Ascending aorta (tissue), 2 donors: Measurements from ENCODE around the gene PLCD1. TPM values are rescaled to one million over a fixed set of nuclear protein-coding genes. Genes with fewer than 3 reads are reported as not detected.
A peak's percentile ranks its signal among the peaks of the same experiment; 100 is the strongest.

Experiments used
- DNase-seq, 2 donors: peaks; one replicate each; pipeline ENCODE4 v3.0.0-alpha.2; 2019; ENCODE audit warnings: low spot score in 2 of 2
- H3K27ac ChIP-seq, 2 donors: fragments of 200-600 bp; sonication (generic); one replicate each; pipeline ENCODE4 v1.5.1; 2016 to 2017; ENCODE audit warnings: mild to moderate bottlenecking in 1 of 2
- H3K27me3 ChIP-seq: fragments of 200-600 bp; sonication (generic); one replicate; pipeline ENCODE4 v1.5.1; 2017
- H3K36me3 ChIP-seq, 2 donors: fragments of 200-600 bp; sonication (generic); one replicate each; pipeline ENCODE4 v1.5.1; 2016
- H3K4me1 ChIP-seq, 2 donors: fragments of 200-600 bp; sonication (generic); one replicate each; pipeline ENCODE4 v1.5.1; 2016 to 2017; ENCODE audit warnings: mild to moderate bottlenecking in 1 of 2
- H3K4me3 ChIP-seq, 2 donors: fragments of 200-600 bp; sonication (generic); one replicate each; pipeline ENCODE4 v1.5.1; 2016 to 2017; ENCODE audit warnings: mild to moderate bottlenecking in 1 of 2
- H3K9me3 ChIP-seq, 2 donors: fragments of 200-600 bp; sonication (generic); one replicate each; pipeline ENCODE4 v1.5.1; 2016
- intact Hi-C: fragments of 100-400 bp; cut with DNase I; formaldehyde crosslinking; loops from one replicate; pipeline ENCODE4 v1.15.1; 2023
- total RNA-seq: library from RNA; depleted of rRNA; stranded (reverse); fragments of >200 nt; gene quantifications from one replicate; pipeline ENCODE4 v1.1.0, GENCODE V29; 2016
- TF ChIP-seq, protein P1 (sequence below), 3 experiments: fragments of 200-600 bp in 2 of 3; fragments of 450-650 bp in 1 of 3; sonication (generic) in 2 of 3; IDR thresholded peaks; one replicate each; pipeline ENCODE4 v1.5.1; 2016 to 2019; ENCODE audit warnings: antibody characterized with exemption in 3 of 3, mild to moderate bottlenecking in 1 of 3, moderate library complexity in 1 of 3

Gene PLCD1
- total RNA-seq, 1 donor from 2014 or later: 167 TPM

GRCh38 chr3:38009807-38010591 is 19.4 kb downstream of the PLCD1 start:
- intact Hi-C loops: no loop called here
- TF ChIP-seq, protein P1, sequence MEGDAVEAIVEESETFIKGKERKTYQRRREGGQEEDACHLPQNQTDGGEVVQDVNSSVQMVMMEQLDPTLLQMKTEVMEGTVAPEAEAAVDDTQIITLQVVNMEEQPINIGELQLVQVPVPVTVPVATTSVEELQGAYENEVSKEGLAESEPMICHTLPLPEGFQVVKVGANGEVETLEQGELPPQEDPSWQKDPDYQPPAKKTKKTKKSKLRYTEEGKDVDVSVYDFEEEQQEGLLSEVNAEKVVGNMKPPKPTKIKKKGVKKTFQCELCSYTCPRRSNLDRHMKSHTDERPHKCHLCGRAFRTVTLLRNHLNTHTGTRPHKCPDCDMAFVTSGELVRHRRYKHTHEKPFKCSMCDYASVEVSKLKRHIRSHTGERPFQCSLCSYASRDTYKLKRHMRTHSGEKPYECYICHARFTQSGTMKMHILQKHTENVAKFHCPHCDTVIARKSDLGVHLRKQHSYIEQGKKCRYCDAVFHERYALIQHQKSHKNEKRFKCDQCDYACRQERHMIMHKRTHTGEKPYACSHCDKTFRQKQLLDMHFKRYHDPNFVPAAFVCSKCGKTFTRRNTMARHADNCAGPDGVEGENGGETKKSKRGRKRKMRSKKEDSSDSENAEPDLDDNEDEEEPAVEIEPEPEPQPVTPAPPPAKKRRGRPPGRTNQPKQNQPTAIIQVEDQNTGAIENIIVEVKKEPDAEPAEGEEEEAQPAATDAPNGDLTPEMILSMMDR (IDR thresholded peaks at IDR 0.05): no peak
- no peak for DNase-seq
- no peak overlapping the region for H3K27ac ChIP-seq
- no peak overlapping the region for H3K4me3 ChIP-seq
- H3K4me1 ChIP-seq: no peaks in the 10 kb centered on the region
- peaks cover 59 to 75% of the 10 kb centered on the region in 2 donors for H3K36me3 ChIP-seq
- H3K9me3 ChIP-seq: no peaks in the 10 kb centered on the region
- no peaks in the 10 kb centered on the region for H3K27me3 ChIP-seq

DNA sequence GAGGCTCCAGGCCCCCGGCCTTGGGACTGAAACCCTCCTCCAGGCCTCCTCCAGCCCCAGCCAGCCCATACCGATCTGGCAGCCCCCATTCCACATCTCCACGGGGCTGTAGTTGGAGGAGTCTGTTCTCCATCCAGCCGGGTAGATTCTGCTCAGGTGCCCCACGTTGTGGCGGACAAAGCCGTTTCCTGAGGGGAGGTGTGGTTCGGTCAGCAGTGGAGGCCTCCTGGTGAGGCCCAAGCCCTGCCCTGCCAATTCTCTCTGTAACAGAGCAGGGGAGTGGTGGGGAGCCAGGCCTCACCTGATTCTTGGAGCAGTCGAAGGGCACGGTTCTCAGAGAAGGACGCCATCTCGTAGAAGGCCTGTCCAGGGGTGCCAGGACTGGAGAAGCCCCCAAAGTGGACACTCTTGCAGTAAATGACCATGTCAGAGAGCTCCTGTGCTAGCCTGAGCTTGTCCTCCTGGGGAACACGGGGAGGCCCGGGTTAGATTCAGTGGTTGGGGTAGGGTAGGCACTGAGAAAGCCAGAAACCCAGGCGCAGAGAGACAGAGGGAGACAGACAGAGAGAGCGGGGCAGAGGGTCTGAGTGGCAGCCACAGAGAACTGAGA is 20.4 kb downstream of the PLCD1 start:
- Histone ChIP-seq H3K4me1 (peaks cover 0 to 2% of the 10 kb centered on the region in 2 donors), H3K4me3 (no peak overlapping the region), H3K27ac (no peak overlapping the region), H3K9me3 (no peaks in the 10 kb centered on the region), H3K36me3 (peaks cover 52 to 67% of the 10 kb centered on the region in 2 donors), H3K27me3 (no peaks in the 10 kb centered on the region)
- no peak for DNase-seq
- TF ChIP-seq, protein P1 (IDR thresholded peaks at IDR 0.05): peak in 1 of 3 experiments; percentile 3
- intact Hi-C loops: no loop called here

- Histone ChIP-seq H3K4me1 (peaks cover 0 to 4% of the 10 kb centered on the region in 2 donors), H3K27me3 (no peaks in the 10 kb centered on the region), H3K27ac (no peak overlapping the region), H3K4me3 (no peak overlapping the region), H3K36me3 (peaks cover 52 to 60% of the 10 kb centered on the region in 2 donors), H3K9me3 (no peaks in the 10 kb centered on the region)
- TF ChIP-seq, protein P1 (IDR thresholded peaks at IDR 0.05): no peak
- intact Hi-C loops: no loop called here
- DNase-seq: no peak
Measured at GRCh38 chr3:38008191-38008701, 21.2 kb downstream of the PLCD1 start.

- Histone ChIP-seq H3K4me1 (peaks cover 0 to 4% of the 10 kb centered on the region in 2 donors), H3K9me3 (no peaks in the 10 kb centered on the region), H3K27me3 (no peaks in the 10 kb centered on the region), H3K4me3 (no peak overlapping the region), H3K27ac (no peak overlapping the region), H3K36me3 (peaks cover 50 to 57% of the 10 kb centered on the region in 2 donors)
- TF ChIP-seq, protein P1 (IDR thresholded peaks at IDR 0.05): no peak
- DNase-seq: no peak
- intact Hi-C loops: no loop called here
Measured at GRCh38 chr3:38007754-38008090, 21.7 kb downstream of the PLCD1 start.

GRCh38 chr3:38006445-38006995 is 22.9 kb downstream of the PLCD1 start:
- peaks cover 46 to 51% of the 10 kb centered on the region in 2 donors for H3K36me3 ChIP-seq
- intact Hi-C loops: no loop called here
- H3K27ac ChIP-seq: no peak overlapping the region
- H3K4me1 ChIP-seq: peaks cover 0 to 4% of the 10 kb centered on the region in 2 donors
- no peak for DNase-seq
- H3K4me3 ChIP-seq: no peak overlapping the region
- TF ChIP-seq, protein P1 (IDR thresholded peaks at IDR 0.05): no peak
- H3K9me3 ChIP-seq: no peaks in the 10 kb centered on the region
- no peaks in the 10 kb centered on the region for H3K27me3 ChIP-seq
